K562 (cell line): Measurements from ENCODE around the gene CYP4B1. TPM values are rescaled to one million over a fixed set of nuclear protein-coding genes. Genes with fewer than 3 reads are reported as not detected.
A peak's percentile ranks its signal among the peaks of the same experiment; 100 is the strongest.

ENCODE experiments used
- ATAC-seq: fragments of 200-7000 bp; cut with Tn5 transposase; 3 replicates; pipeline ENCODE4 v1.9.1; 2020; ENCODE audit warnings: moderate library complexity
- BruUV-seq: library from RNA; stranded (reverse); fragments of 400-500 nt; replicated peaks from 2 replicates; lab custom pipeline; 2021; lab: Mats Ljungman, UMichigan
- CTCF ChIA-PET: fragments of 300-600 bp; formaldehyde crosslinking; extraction: SDS; loops from one replicate; lab custom pipeline; 2021; ENCODE audit warnings: low intra/inter-chr PET ratio; lab: Yijun Ruan, JAX
- POLR2A ChIA-PET: fragments of 300-600, 350-650 bp; sonication (Branson Sonifier 250); formaldehyde crosslinking; extraction: SDS; loops from one replicate; lab custom pipeline; 2021; ENCODE audit warnings: antibody characterized with exemption, inconsistent platforms; lab: Yijun Ruan, JAX
- DNase-seq, 4 experiments: peaks; one replicate each; pipeline versions ENCODE4 v3.0.0 to v3.0.0-alpha.2; 2011 to 2018; ENCODE audit warnings: low spot score in 3 of 4, mixed read lengths in 3 of 4; ENCODE audit errors: extremely low read depth in 1 of 4
- FAIRE-seq: peaks from 2 replicates; lab custom pipeline; 2011; peaks lifted over from hg19 to GRCh38; lab: Jason Lieb, UNC
- H2AFZ ChIP-seq: 2 replicates; pipeline ENCODE4 v1.6.0; 2011; ENCODE audit warnings: low read depth, low read length, control low read depth, inconsistent platforms
- H3K27ac ChIP-seq: fragments of 200-600 bp; 3 replicates; pipeline ENCODE4 v1.8.0; 2011; ENCODE audit warnings: low read depth, mild to moderate bottlenecking, control low read depth, inconsistent platforms, low read length, moderate library complexity, mixed read lengths; ENCODE audit errors: extremely low read depth
- H3K27me3 ChIP-seq, 2 experiments: fragments of 300-600 bp in 1 of 2; 2 replicates in 1 of 2; 3 replicates in 1 of 2; pipeline versions ENCODE4 v1.6.0 to v1.8.0; 2011; ENCODE audit warnings: inconsistent platforms in 2 of 2, low read length in 2 of 2, mild to moderate bottlenecking in 1 of 2, mixed read lengths in 1 of 2, moderate library complexity in 1 of 2; ENCODE audit not compliant: control insufficient read depth in 2 of 2, insufficient read depth in 2 of 2
- H3K36me3 ChIP-seq: fragments of 300-600 bp; 3 replicates; pipeline ENCODE4 v1.8.0; 2011; ENCODE audit warnings: mild to moderate bottlenecking, low read length, inconsistent platforms; ENCODE audit not compliant: control insufficient read depth, insufficient read depth
- H3K4me1 ChIP-seq, 2 experiments: fragments of 200-600 bp in 1 of 2; replicated peaks in 1 of 2; 2 replicates in 1 of 2; 3 replicates in 1 of 2; pipeline versions ENCODE4 v1.5.1 to v1.8.0; 2011; ENCODE audit warnings: inconsistent platforms in 2 of 2, low read length in 2 of 2, mild to moderate bottlenecking in 1 of 2, mixed read lengths in 1 of 2, moderate library complexity in 1 of 2; ENCODE audit not compliant: control insufficient read depth in 2 of 2, insufficient read depth in 2 of 2
- H3K4me2 ChIP-seq: 2 replicates; pipeline ENCODE4 v1.6.1; 2011; ENCODE audit warnings: low read length, control low read depth, inconsistent platforms, mixed read lengths; ENCODE audit not compliant: insufficient read depth
- H3K4me3 ChIP-seq: fragments of 200-600 bp; sonication (generic), shearing (Covaris generic); 2 replicates; pipeline ENCODE4 v1.5.1; 2016; ENCODE audit warnings: control low read depth, inconsistent platforms
- H3K79me2 ChIP-seq: fragments of 200-600 bp; 3 replicates; pipeline ENCODE4 v1.8.0; 2011; ENCODE audit warnings: low read length, inconsistent platforms; ENCODE audit not compliant: control insufficient read depth, insufficient read depth
- H3K9ac ChIP-seq, 2 experiments: 2 replicates each; pipeline versions ENCODE4 v1.6.0 to v1.6.1; 2011; ENCODE audit warnings: low read depth in 2 of 2, low read length in 2 of 2, control low read depth in 1 of 2, inconsistent platforms in 1 of 2, mild to moderate bottlenecking in 1 of 2, mixed read lengths in 1 of 2; ENCODE audit not compliant: insufficient read depth in 1 of 2
- H3K9me1 ChIP-seq: one replicate; pipeline ENCODE4 v1.6.0; 2011; ENCODE audit warnings: inconsistent platforms, mild to moderate bottlenecking, low read length, moderate library complexity; ENCODE audit not compliant: control insufficient read depth, insufficient read depth
- H3K9me3 ChIP-seq: replicated peaks from 2 replicates; pipeline ENCODE4 v1.5.1; 2011; ENCODE audit warnings: low read depth, low read length, inconsistent platforms; ENCODE audit not compliant: control insufficient read depth, insufficient read depth
- H4K20me1 ChIP-seq: replicated peaks from 2 replicates; pipeline ENCODE4 v1.6.1; 2011; ENCODE audit warnings: low read length, inconsistent platforms, mixed read lengths; ENCODE audit not compliant: control insufficient read depth, insufficient read depth
- CBFA2T2 ChIP-seq: fragments of 450-650 bp; conservative IDR thresholded peaks from 2 replicates; pipeline ENCODE4 v1.6.1; 2017; ENCODE audit warnings: mild to moderate bottlenecking
- CBFA2T3 ChIP-seq: fragments of 450-650 bp; IDR thresholded peaks from 2 replicates; pipeline ENCODE4 v1.6.1; 2017
- DACH1 ChIP-seq: fragments of 450-650 bp; IDR thresholded peaks from 2 replicates; pipeline ENCODE4 v1.6.1; 2018; ENCODE audit not compliant: partially characterized antibody
- ELK3 ChIP-seq: fragments of 450-650 bp; formaldehyde crosslinking; IDR thresholded peaks from 2 replicates; pipeline ENCODE4 v1.4.0; 2020; ENCODE audit warnings: mild to moderate bottlenecking
- FOXJ2 ChIP-seq: fragments of 200-800 bp; sonication (Bioruptor generic); IDR thresholded peaks from 2 replicates; pipeline ENCODE4 v1.6.1; 2016; ENCODE audit warnings: missing genetic modification characterization, missing compliant biosample characterization
- NFE2 ChIP-seq: IDR thresholded peaks from 2 replicates; pipeline ENCODE4 v1.6.1; 2014; ENCODE audit warnings: antibody characterized with exemption, low read depth
- TEAD2 ChIP-seq: fragments of 450-650 bp; IDR thresholded peaks from 2 replicates; pipeline ENCODE4 v1.6.1; 2016; ENCODE audit warnings: missing genetic modification characterization, control low read depth, missing compliant biosample characterization
- USF2 ChIP-seq: sonication (generic); formaldehyde crosslinking; IDR thresholded peaks from 2 replicates; pipeline ENCODE4 v1.5.0; 2020; ENCODE audit warnings: missing genetic modification reagents
- WGBS: fragments of 100-300 bp; shearing (Covaris generic); methylation state at CpG from one replicate; pipeline ENCODE4 v1.1.6; 2016; ENCODE audit warnings: low coverage, mixed read lengths; ENCODE audit not compliant: insufficient coverage; ENCODE audit errors: missing lambda C conversion rate; 5-methylcytosine and 5-hydroxymethylcytosine counted together
- in situ Hi-C: fragments of 300-500 bp; cut with MboI; formaldehyde crosslinking; loops from 4 replicates; pipeline ENCODE4 v1.15.0; 2018; ENCODE audit warnings: inconsistent platforms, mixed read lengths
- intact Hi-C: fragments of 100-400 bp; cut with micrococcal nuclease; formaldehyde crosslinking; loops from 2 replicates; pipeline ENCODE4 v1.14.2; 2022
- polyA plus RNA-seq, 8 experiments: library from polyadenylated mRNA; depleted of rRNA in 4 of 8; stranded (reverse) in 5 of 8; unstranded in 3 of 8; fragments of >200 nt; fragmentation: Nextera tagmentation in 2 of 8; fragmentation: Illumina TruSeq in 1 of 8; extraction: Ambion mirVana in 2 of 8; extraction: Trizol in 1 of 8; gene quantifications; 2 replicates each; pipeline versions ENCODE4 v1.2.1 to v1.2.3, GENCODE V29; 2011 to 2014; ENCODE audit warnings: inconsistent platforms in 1 of 8, missing spikeins in 1 of 8
- total RNA-seq, 7 experiments: library from RNA; depleted of rRNA in 6 of 7; stranded (reverse); fragments of >200 nt in 6 of 7; fragmentation: Illumina TruSeq in 2 of 7; extraction: Trizol in 2 of 7; gene quantifications; 2 replicates each; pipeline versions ENCODE4 v1.2.1 to v1.2.3, GENCODE V29; 2011 to 2021; ENCODE audit warnings: low replicate concordance in 1 of 7

Gene CYP4B1
- total and polyA plus RNA-seq, 9 of the 15 experiments (the other 6 are each of a cell fraction or from before 2014, with no cell fraction given), result 0.69 TPM; not detected in 8

GRCh38 chr1:46820560-46821060 is 21.8 kb downstream of the CYP4B1 start:
- Histone ChIP-seq H3K36me3 (no peaks in the 10 kb centered on the region), H3K4me3 (no peak overlapping the region), H3K4me2 (no peak overlapping the region), H3K27ac (no peak overlapping the region), H3K9ac (peak overlapping the region in 1 of 2 experiments; percentile 10; a peak in 1 of 4 replicates), H3K4me1 (no peaks in the 10 kb centered on the region), H4K20me1 (no peaks in the 10 kb centered on the region), H3K27me3 (no peaks in the 10 kb centered on the region), H3K9me3 (no peaks in the 10 kb centered on the region), H2AFZ (no peak overlapping the region), H3K79me2 (no peaks in the 10 kb centered on the region), H3K9me1 (no peaks in the 10 kb centered on the region)
- WGBS, result 0% methylated on average over 5 of the region's 5 CpGs
- in situ Hi-C loops (no loop called here), intact Hi-C loops (no loop called here)
- DNase-seq (no peak), FAIRE-seq (no peak), ATAC-seq (no peak; the same call in 2 of the 3 replicates)
- ChIA-PET CTCF (no interaction called here), POLR2A (no interaction called here)
- no TSS peak for BruUV-seq
- TF ChIP-seq CBFA2T2 (no peak), NFE2 (no peak), TEAD2 (no peak), CBFA2T3 (no peak), FOXJ2 (tag) (no peak), DACH1 (no peak), ELK3 (CRISPR knock-in tag) (no peak), USF2 (no peak)
